Tibial nerve (tissue), 4 donors: ENCODE results near the gene EMC8. TPM values are rescaled to one million over a fixed set of nuclear protein-coding genes. Genes with fewer than 3 reads are reported as not detected.

Experiments used
- DNase-seq, 2 donors: peaks; one replicate each; pipeline ENCODE4 v3.0.0-alpha.2; 2019; ENCODE audit warnings: low spot score in 2 of 2
- H3K27ac ChIP-seq, 4 donors: fragments of 200-600 bp; sonication (generic) in 3 of 4; one replicate each; pipeline ENCODE4 v1.5.1; 2017 to 2019; ENCODE audit warnings: mild to moderate bottlenecking in 1 of 4
- H3K27me3 ChIP-seq, 2 donors: fragments of 200-600 bp; sonication (generic) in 1 of 2; one replicate each; pipeline versions ENCODE4 v1.5.1 to v1.6.0; 2017 to 2019
- H3K36me3 ChIP-seq, 3 donors: fragments of 200-600 bp; sonication (generic); one replicate each; pipeline ENCODE4 v1.5.1; 2018 to 2019
- H3K4me1 ChIP-seq, 4 donors: fragments of 200-600 bp; sonication (generic) in 3 of 4; one replicate each; pipeline ENCODE4 v1.5.1; 2017 to 2019
- H3K4me3 ChIP-seq, 4 donors: fragments of 200-600 bp; sonication (generic) in 3 of 4; one replicate each; pipeline ENCODE4 v1.5.1; 2017 to 2019; ENCODE audit warnings: mild to moderate bottlenecking in 1 of 4, moderate library complexity in 1 of 4
- H3K9me3 ChIP-seq, 4 donors: fragments of 200-600 bp; sonication (generic) in 3 of 4; one replicate each; pipeline ENCODE4 v1.5.1; 2017 to 2019
- EP300 ChIP-seq, 2 donors: sonication (generic); formaldehyde crosslinking; IDR thresholded peaks; one replicate each; pipeline ENCODE4 v1.6.1; 2017; ENCODE audit warnings: antibody characterized with exemption in 2 of 2, mild to moderate bottlenecking in 1 of 2
- POLR2A ChIP-seq, 2 donors: fragments of 450-650 bp; IDR thresholded peaks; one replicate each; pipeline ENCODE4 v1.6.1; 2017; ENCODE audit warnings: antibody characterized with exemption in 2 of 2, mild to moderate bottlenecking in 2 of 2, moderate library complexity in 2 of 2
- WGBS, 2 donors: methylation state at CpG; one replicate each; pipeline ENCODE4 v1.1.5; 2018; 5-methylcytosine and 5-hydroxymethylcytosine counted together
- total RNA-seq, 4 donors: library from RNA; depleted of rRNA; stranded (reverse); fragments of >200 nt; gene quantifications; one replicate each; pipeline ENCODE4 v1.1.0, GENCODE V29; 2016
- TF ChIP-seq, protein P1 (sequence below), 5 experiments: fragments of 200-600 bp in 3 of 5; fragments of 450-650 bp in 2 of 5; sonication (generic) in 3 of 5; IDR thresholded peaks; one replicate each; pipeline ENCODE4 v1.5.1; 2016 to 2019; ENCODE audit warnings: antibody characterized with exemption in 5 of 5, mild to moderate bottlenecking in 3 of 5, moderate library complexity in 2 of 5

EMC8 gene
- total RNA-seq, 4 donors from 2014 or later: 31.8 to 46.2 (median 35.4) TPM

GRCh38 chr16:85781156-85781555 is 18.2 kb downstream of the EMC8 start:
- TF ChIP-seq, protein P1, sequence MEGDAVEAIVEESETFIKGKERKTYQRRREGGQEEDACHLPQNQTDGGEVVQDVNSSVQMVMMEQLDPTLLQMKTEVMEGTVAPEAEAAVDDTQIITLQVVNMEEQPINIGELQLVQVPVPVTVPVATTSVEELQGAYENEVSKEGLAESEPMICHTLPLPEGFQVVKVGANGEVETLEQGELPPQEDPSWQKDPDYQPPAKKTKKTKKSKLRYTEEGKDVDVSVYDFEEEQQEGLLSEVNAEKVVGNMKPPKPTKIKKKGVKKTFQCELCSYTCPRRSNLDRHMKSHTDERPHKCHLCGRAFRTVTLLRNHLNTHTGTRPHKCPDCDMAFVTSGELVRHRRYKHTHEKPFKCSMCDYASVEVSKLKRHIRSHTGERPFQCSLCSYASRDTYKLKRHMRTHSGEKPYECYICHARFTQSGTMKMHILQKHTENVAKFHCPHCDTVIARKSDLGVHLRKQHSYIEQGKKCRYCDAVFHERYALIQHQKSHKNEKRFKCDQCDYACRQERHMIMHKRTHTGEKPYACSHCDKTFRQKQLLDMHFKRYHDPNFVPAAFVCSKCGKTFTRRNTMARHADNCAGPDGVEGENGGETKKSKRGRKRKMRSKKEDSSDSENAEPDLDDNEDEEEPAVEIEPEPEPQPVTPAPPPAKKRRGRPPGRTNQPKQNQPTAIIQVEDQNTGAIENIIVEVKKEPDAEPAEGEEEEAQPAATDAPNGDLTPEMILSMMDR (IDR thresholded peaks at IDR 0.05): no peak
- TF ChIP-seq POLR2A (IDR thresholded peaks at IDR 0.05) (no peak), EP300 (IDR thresholded peaks at IDR 0.05) (no peak)
- H3K4me3 ChIP-seq: no peak overlapping the region
- H3K9me3 ChIP-seq: no peaks in the 10 kb centered on the region
- peaks cover 0 to 8% (median 0%) of the 10 kb centered on the region in 4 donors for H3K4me1 ChIP-seq
- H3K36me3 ChIP-seq: peaks cover 6 to 83% (median 13%) of the 10 kb centered on the region in 3 donors
- H3K27me3 ChIP-seq: no peaks in the 10 kb centered on the region
- 88 to 95% methylated on average over 10 of the region's 10 CpGs for WGBS, 2 donors
- no peak overlapping the region for H3K27ac ChIP-seq
- DNase-seq: no peak

DNA sequence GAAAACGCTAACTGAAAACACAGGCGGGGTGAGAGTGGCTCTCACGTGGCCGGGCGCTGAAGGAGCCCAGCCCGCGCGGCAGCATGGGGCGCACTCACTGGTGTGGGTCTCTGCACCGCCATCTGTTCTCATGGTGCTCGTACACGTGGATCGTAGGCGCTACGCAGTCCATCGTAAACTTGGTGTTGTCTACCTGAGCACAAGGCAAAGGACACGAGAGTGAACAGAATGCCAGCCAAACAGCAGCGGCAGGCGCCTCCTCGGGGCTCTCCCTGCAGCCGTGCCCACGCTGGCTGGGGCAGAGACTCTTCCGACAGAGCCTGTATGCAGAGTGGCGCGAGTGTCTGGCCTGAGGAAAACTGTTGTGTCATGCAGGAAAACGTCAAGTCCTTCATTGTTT is 19.1 kb downstream of the EMC8 start:
- peaks cover 6 to 83% (median 13%) of the 10 kb centered on the region in 3 donors for H3K36me3 ChIP-seq

GRCh38 chr16:85778873-85779272 is 20.5 kb downstream of the EMC8 start:
- DNase-seq: no peak
- Histone ChIP-seq H3K4me1 (peaks cover 0 to 8% (median 0%) of the 10 kb centered on the region in 4 donors), H3K9me3 (no peaks in the 10 kb centered on the region), H3K27me3 (no peaks in the 10 kb centered on the region), H3K4me3 (no peak overlapping the region), H3K36me3 (peaks cover 6 to 87% (median 13%) of the 10 kb centered on the region in 3 donors), H3K27ac (peak overlapping the region in 1 of 4 donors; percentile 5)
- TF ChIP-seq EP300 (IDR thresholded peaks at IDR 0.05) (no peak), POLR2A (IDR thresholded peaks at IDR 0.05) (no peak)
- TF ChIP-seq, protein P1 (IDR thresholded peaks at IDR 0.05): no peak
- WGBS, 2 donors: 77 to 79% methylated on average over 12 of the region's 12 CpGs

More for the DNA sequence above, 19.1 kb downstream of the EMC8 start:
- TF ChIP-seq, protein P1 (IDR thresholded peaks at IDR 0.05): no peak
- no peak for TF ChIP-seq POLR2A (IDR thresholded peaks at IDR 0.05)
- TF ChIP-seq EP300 (IDR thresholded peaks at IDR 0.05): no peak
- no peak overlapping the region for H3K27ac ChIP-seq
- H3K9me3 ChIP-seq: no peaks in the 10 kb centered on the region
- no peaks in the 10 kb centered on the region for H3K27me3 ChIP-seq
- WGBS, 2 donors: 89 to 90% methylated on average over 26 of the region's 26 CpGs
- no peak for DNase-seq
- H3K4me1 ChIP-seq: peaks cover 0 to 8% (median 0%) of the 10 kb centered on the region in 4 donors
- H3K4me3 ChIP-seq: no peak overlapping the region

GRCh38 chr16:85777583-85778310 is 21.6 kb downstream of the EMC8 start:
- DNase-seq: no peak
- Histone ChIP-seq H3K4me3 (no peak overlapping the region), H3K4me1 (peaks cover 0 to 8% (median 0%) of the 10 kb centered on the region in 4 donors), H3K36me3 (peaks cover 6 to 90% (median 13%) of the 10 kb centered on the region in 3 donors), H3K27ac (peak overlapping the region in 1 of 4 donors; percentile 9), H3K27me3 (no peaks in the 10 kb centered on the region), H3K9me3 (no peaks in the 10 kb centered on the region)
- no peak for TF ChIP-seq POLR2A (IDR thresholded peaks at IDR 0.05)
- TF ChIP-seq, protein P1 (IDR thresholded peaks at IDR 0.05): no peak
- WGBS, 2 donors: 65 to 69% methylated on average over 4 of the region's 4 CpGs

DNA sequence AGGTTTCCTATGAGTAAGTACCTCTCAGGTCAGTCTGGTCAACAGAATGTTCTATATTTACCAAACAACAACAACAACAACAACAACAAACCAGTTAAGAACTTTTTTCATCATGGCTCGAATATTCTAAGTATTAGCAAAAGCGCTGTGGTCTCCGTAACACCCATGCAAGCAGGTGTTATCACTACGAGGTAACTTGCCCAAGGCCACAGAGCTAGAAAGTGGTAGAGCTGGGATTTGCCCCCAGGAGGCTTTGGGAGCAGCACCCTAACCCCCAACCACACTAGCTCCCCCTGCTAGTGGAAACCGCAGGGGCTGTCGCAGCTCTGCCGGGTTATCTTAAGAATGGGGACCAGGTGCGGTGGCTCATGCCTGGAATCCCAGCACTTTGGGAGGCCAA is 24.5 kb downstream of the EMC8 start:
- WGBS, 2 donors: 93 to 96% methylated on average over 8 of the region's 8 CpGs
- no peak overlapping the region for H3K4me3 ChIP-seq
- peaks cover 4 to 93% (median 6%) of the 10 kb centered on the region in 3 donors for H3K36me3 ChIP-seq
- H3K4me1 ChIP-seq: no peaks in the 10 kb centered on the region
- no peak for DNase-seq
- no peaks in the 10 kb centered on the region for H3K27me3 ChIP-seq
- no peak overlapping the region for H3K27ac ChIP-seq
- H3K9me3 ChIP-seq: no peaks in the 10 kb centered on the region
- TF ChIP-seq EP300 (IDR thresholded peaks at IDR 0.05) (no peak), POLR2A (IDR thresholded peaks at IDR 0.05) (no peak)
- TF ChIP-seq, protein P1 (IDR thresholded peaks at IDR 0.05): no peak
